ENCODE data around the gene SLC9A9.
A peak's percentile ranks its signal among the peaks of the same experiment; 100 is the strongest.

SLC9A9 gene

GRCh38 chr3:143731776-143732175 is 116.5 kb downstream of the SLC9A9 start:
- H3K9me3 ChIP-seq (ENCODE audit: insufficient read depth, low read depth, low read length): peaks cover 1% of the 10 kb centered on the region
- H4K8ac ChIP-seq (ENCODE audit: low read depth, low read length): no peak overlapping the region
- H3K18ac ChIP-seq (ENCODE audit: low read length): no peak overlapping the region
- no peak overlapping the region for H3K23ac ChIP-seq (ENCODE audit: low read length)
- no peaks in the 10 kb centered on the region for H3K27me3 ChIP-seq (ENCODE audit: insufficient read depth, low read length)
- H3K79me1 ChIP-seq (ENCODE audit: low read length): no peaks in the 10 kb centered on the region
- no peak overlapping the region for H4K12ac ChIP-seq (ENCODE audit: low read depth, low read length)
- WGBS (ENCODE audit: extremely low coverage, insufficient coverage, insufficient read length): no CpG with 5 or more reads among the region's 2 CpGs
- H4K91ac ChIP-seq (ENCODE audit: low read depth, low read length): no peak overlapping the region
- H3K4ac ChIP-seq (ENCODE audit: low read depth, low read length): no peak overlapping the region
- no peak overlapping the region for H3K27ac ChIP-seq (ENCODE audit: low read depth, low read length)
- no peak overlapping the region for H2AK5ac ChIP-seq (ENCODE audit: low read length)
- peak overlapping the region; percentile 23 for H3K9ac ChIP-seq (ENCODE audit: low read length)
- no peak overlapping the region for H3K14ac ChIP-seq (ENCODE audit: low read length)
- no peak for DNase-seq
- no peak overlapping the region for H3K4me3 ChIP-seq (ENCODE audit: low read depth, low read length)
- no peak overlapping the region for H2BK5ac ChIP-seq (ENCODE audit: low read depth, low read length, poor library complexity)
- H3K4me2 ChIP-seq (ENCODE audit: low read length): no peak overlapping the region
- no peaks in the 10 kb centered on the region for H3K36me3 ChIP-seq (ENCODE audit: control insufficient read depth in 1 of 2, insufficient read depth in 2 of 2, low read length in 2 of 2)
- no peaks in the 10 kb centered on the region for H3K4me1 ChIP-seq (ENCODE audit: control insufficient read depth in 1 of 2, insufficient read depth in 2 of 2, low read length in 2 of 2)
- no peak overlapping the region for H2BK12ac ChIP-seq (ENCODE audit: low read length)
- no peak overlapping the region for H2AFZ ChIP-seq (ENCODE audit: insufficient read depth, low read length, poor library complexity)
- no peak overlapping the region for H2BK120ac ChIP-seq (ENCODE audit: insufficient read depth, low read length, poor library complexity)
- no peaks in the 10 kb centered on the region for H3K79me2 ChIP-seq (ENCODE audit: control insufficient read depth, insufficient read depth, low read length, poor library complexity)

- no peak overlapping the region for H3K23ac ChIP-seq (ENCODE audit: low read length)
- no CpG with 5 or more reads among the region's 1 CpG for WGBS (ENCODE audit: extremely low coverage, insufficient coverage, insufficient read length)
- H3K18ac ChIP-seq (ENCODE audit: low read length): no peak overlapping the region
- no peak overlapping the region for H2BK12ac ChIP-seq (ENCODE audit: low read length)
- no peak overlapping the region for H2BK120ac ChIP-seq (ENCODE audit: insufficient read depth, low read length, poor library complexity)
- H2AFZ ChIP-seq (ENCODE audit: insufficient read depth, low read length, poor library complexity): no peak overlapping the region
- no peak overlapping the region for H3K9ac ChIP-seq (ENCODE audit: low read length)
- H3K27ac ChIP-seq (ENCODE audit: low read depth, low read length): no peak overlapping the region
- no peak overlapping the region for H2AK5ac ChIP-seq (ENCODE audit: low read length)
- H3K27me3 ChIP-seq (ENCODE audit: insufficient read depth, low read length): no peaks in the 10 kb centered on the region
- H4K91ac ChIP-seq (ENCODE audit: low read depth, low read length): no peak overlapping the region
- H4K8ac ChIP-seq (ENCODE audit: low read depth, low read length): no peak overlapping the region
- no peak overlapping the region for H3K14ac ChIP-seq (ENCODE audit: low read length)
- no peaks in the 10 kb centered on the region for H3K79me2 ChIP-seq (ENCODE audit: control insufficient read depth, insufficient read depth, low read length, poor library complexity)
- H3K4ac ChIP-seq (ENCODE audit: low read depth, low read length): no peak overlapping the region
- peaks cover 1% of the 10 kb centered on the region for H3K9me3 ChIP-seq (ENCODE audit: insufficient read depth, low read depth, low read length)
- H3K4me2 ChIP-seq (ENCODE audit: low read length): no peak overlapping the region
- no peak overlapping the region for H4K12ac ChIP-seq (ENCODE audit: low read depth, low read length)
- DNase-seq: no peak
- H3K36me3 ChIP-seq (ENCODE audit: control insufficient read depth in 1 of 2, insufficient read depth in 2 of 2, low read length in 2 of 2): no peaks in the 10 kb centered on the region
- no peaks in the 10 kb centered on the region for H3K79me1 ChIP-seq (ENCODE audit: low read length)
- no peak overlapping the region for H3K4me3 ChIP-seq (ENCODE audit: low read depth, low read length)
- no peak overlapping the region for H2BK5ac ChIP-seq (ENCODE audit: low read depth, low read length, poor library complexity)
- H3K4me1 ChIP-seq (ENCODE audit: control insufficient read depth in 1 of 2, insufficient read depth in 2 of 2, low read length in 2 of 2): no peaks in the 10 kb centered on the region
Measured at GRCh38 chr3:143731320-143731719, 116.9 kb downstream of the SLC9A9 start.

- Histone ChIP-seq H4K8ac (ENCODE audit: low read depth, low read length) (no peak overlapping the region), H3K14ac (ENCODE audit: low read length) (no peak overlapping the region), H3K4me2 (ENCODE audit: low read length) (no peak overlapping the region), H2AK5ac (ENCODE audit: low read length) (no peak overlapping the region), H3K79me1 (ENCODE audit: low read length) (no peaks in the 10 kb centered on the region), H2BK120ac (ENCODE audit: insufficient read depth, low read length, poor library complexity) (no peak overlapping the region), H4K91ac (ENCODE audit: low read depth, low read length) (no peak overlapping the region), H3K9ac (ENCODE audit: low read length) (no peak overlapping the region), H3K36me3 (ENCODE audit: control insufficient read depth in 1 of 2, insufficient read depth in 2 of 2, low read length in 2 of 2) (no peaks in the 10 kb centered on the region), H3K23ac (ENCODE audit: low read length) (no peak overlapping the region), H3K18ac (ENCODE audit: low read length) (no peak overlapping the region), H3K79me2 (ENCODE audit: control insufficient read depth, insufficient read depth, low read length, poor library complexity) (no peaks in the 10 kb centered on the region), H3K4ac (ENCODE audit: low read depth, low read length) (no peak overlapping the region), H3K27me3 (ENCODE audit: insufficient read depth, low read length) (no peaks in the 10 kb centered on the region), H4K12ac (ENCODE audit: low read depth, low read length) (no peak overlapping the region), H3K27ac (ENCODE audit: low read depth, low read length) (no peak overlapping the region), H2BK5ac (ENCODE audit: low read depth, low read length, poor library complexity) (no peak overlapping the region), H2AFZ (ENCODE audit: insufficient read depth, low read length, poor library complexity) (no peak overlapping the region), H3K4me3 (ENCODE audit: low read depth, low read length) (no peak overlapping the region), H2BK12ac (ENCODE audit: low read length) (no peak overlapping the region), H3K4me1 (ENCODE audit: control insufficient read depth in 1 of 2, insufficient read depth in 2 of 2, low read length in 2 of 2) (no peaks in the 10 kb centered on the region), H3K9me3 (ENCODE audit: insufficient read depth, low read depth, low read length) (peaks cover 1% of the 10 kb centered on the region)
- WGBS (ENCODE audit: extremely low coverage, insufficient coverage, insufficient read length): no CpG with 5 or more reads among the region's 3 CpGs
- DNase-seq: no peak
Measured at GRCh38 chr3:143727391-143727790, 120.9 kb downstream of the SLC9A9 start.

- H3K23ac ChIP-seq (ENCODE audit: low read length): no peak overlapping the region
- H3K9ac ChIP-seq (ENCODE audit: low read length): no peak overlapping the region
- H4K91ac ChIP-seq (ENCODE audit: low read depth, low read length): no peak overlapping the region
- H3K79me2 ChIP-seq (ENCODE audit: control insufficient read depth, insufficient read depth, low read length, poor library complexity): no peaks in the 10 kb centered on the region
- H2BK120ac ChIP-seq (ENCODE audit: insufficient read depth, low read length, poor library complexity): no peak overlapping the region
- H3K4me3 ChIP-seq (ENCODE audit: low read depth, low read length): no peak overlapping the region
- DNase-seq: no peak
- no CpG with 5 or more reads among the region's 1 CpG for WGBS (ENCODE audit: extremely low coverage, insufficient coverage, insufficient read length)
- H4K12ac ChIP-seq (ENCODE audit: low read depth, low read length): no peak overlapping the region
- no peaks in the 10 kb centered on the region for H3K27me3 ChIP-seq (ENCODE audit: insufficient read depth, low read length)
- H2AK5ac ChIP-seq (ENCODE audit: low read length): no peak overlapping the region
- H3K18ac ChIP-seq (ENCODE audit: low read length): no peak overlapping the region
- H4K8ac ChIP-seq (ENCODE audit: low read depth, low read length): no peak overlapping the region
- H3K79me1 ChIP-seq (ENCODE audit: low read length): no peaks in the 10 kb centered on the region
- no peak overlapping the region for H3K14ac ChIP-seq (ENCODE audit: low read length)
- no peak overlapping the region for H2BK5ac ChIP-seq (ENCODE audit: low read depth, low read length, poor library complexity)
- H3K4ac ChIP-seq (ENCODE audit: low read depth, low read length): no peak overlapping the region
- no peaks in the 10 kb centered on the region for H3K4me1 ChIP-seq (ENCODE audit: control insufficient read depth in 1 of 2, insufficient read depth in 2 of 2, low read length in 2 of 2)
- H3K36me3 ChIP-seq (ENCODE audit: control insufficient read depth in 1 of 2, insufficient read depth in 2 of 2, low read length in 2 of 2): no peaks in the 10 kb centered on the region
- H3K4me2 ChIP-seq (ENCODE audit: low read length): no peak overlapping the region
- H3K27ac ChIP-seq (ENCODE audit: low read depth, low read length): no peak overlapping the region
- H2AFZ ChIP-seq (ENCODE audit: insufficient read depth, low read length, poor library complexity): no peak overlapping the region
- H3K9me3 ChIP-seq (ENCODE audit: insufficient read depth, low read depth, low read length): no peaks in the 10 kb centered on the region
- H2BK12ac ChIP-seq (ENCODE audit: low read length): no peak overlapping the region
Measured at GRCh38 chr3:143726727-143727126, 121.5 kb downstream of the SLC9A9 start.
